Natural killer cell (primary cell): ENCODE data around the gene STT3B. TPM values are rescaled to one million over a fixed set of nuclear protein-coding genes. Genes with fewer than 3 reads are reported as not detected.

Source experiments
- ATAC-seq, 3 donors: fragments of 150-1000 bp in 2 of 3; fragments of 200-7000 bp in 1 of 3; cut with Tn5 transposase; 1 replicate in 1 of 3; 2 replicates in 2 of 3; pipeline ENCODE4 v1.10.0; 2021; ENCODE audit warnings: mild to moderate bottlenecking in 2 of 3, moderate library complexity in 2 of 3
- DNase-seq, 2 donors: peaks; one replicate each; pipeline versions ENCODE4 v3.0.0 to v3.0.0-alpha.2; 2013 to 2021; ENCODE audit warnings: mixed read lengths in 1 of 2
- H3K27ac ChIP-seq: one replicate; pipeline ENCODE4 v1.5.1; 2013; ENCODE audit warnings: mild to moderate bottlenecking, low read length
- H3K27me3 ChIP-seq: one replicate; pipeline ENCODE4 v1.6.1; 2013; ENCODE audit warnings: low read length; ENCODE audit not compliant: control insufficient read depth, insufficient read depth
- H3K36me3 ChIP-seq: one replicate; pipeline ENCODE4 v1.6.1; 2013; ENCODE audit warnings: low read length; ENCODE audit not compliant: control insufficient read depth, insufficient read depth
- H3K4me1 ChIP-seq: one replicate; pipeline ENCODE4 v1.6.1; 2013; ENCODE audit warnings: low read length; ENCODE audit not compliant: control insufficient read depth, insufficient read depth
- H3K4me3 ChIP-seq: one replicate; pipeline ENCODE4 v1.5.1; 2013; ENCODE audit warnings: low read length
- H3K9me3 ChIP-seq: one replicate; pipeline ENCODE4 v1.6.1; 2013; ENCODE audit warnings: low read length; ENCODE audit not compliant: control insufficient read depth, insufficient read depth
- H3K27ac Mint-ChIP-seq, 2 donors: one replicate each; pipeline ENCODE4 v1.8.0; 2022; ENCODE audit warnings: mild to moderate bottlenecking in 2 of 2, mixed read lengths in 2 of 2, moderate library complexity in 1 of 2
- H3K27me3 Mint-ChIP-seq, 2 donors: one replicate each; pipeline ENCODE4 v1.8.0; 2022; ENCODE audit warnings: low read depth in 2 of 2, mixed read lengths in 2 of 2
- H3K36me3 Mint-ChIP-seq: one replicate; pipeline ENCODE4 v1.8.0; 2022; ENCODE audit warnings: mixed read lengths
- H3K4me1 Mint-ChIP-seq, 2 donors: one replicate each; pipeline ENCODE4 v1.8.0; 2022; ENCODE audit warnings: mixed read lengths in 2 of 2
- H3K4me3 Mint-ChIP-seq: one replicate; pipeline ENCODE4 v1.8.0; 2022; ENCODE audit warnings: mild to moderate bottlenecking, moderate library complexity, mixed read lengths
- H3K9me3 Mint-ChIP-seq, 2 donors: one replicate each; pipeline ENCODE4 v1.8.0; 2022; ENCODE audit warnings: mixed read lengths in 2 of 2
- WGBS: methylation state at CpG from one replicate; pipeline ENCODE4 v1.1.7; 2013; ENCODE audit warnings: missing lambda C conversion rate; ENCODE audit not compliant: insufficient coverage; 5-methylcytosine and 5-hydroxymethylcytosine counted together
- intact Hi-C: fragments of 100-400 bp; cut with micrococcal nuclease; formaldehyde crosslinking; loops from one replicate; pipeline ENCODE4 v1.14.2; 2022
- total RNA-seq, 4 donors: library from RNA; stranded (reverse); fragments of 120-200 nt in 1 of 4; gene quantifications; one replicate each; pipeline versions ENCODE4 v1.2.3 to v1.2.4, GENCODE V29; 2013 to 2022
- TF ChIP-seq, protein P1 (sequence below): fragments of 200-600 bp; IDR thresholded peaks from one replicate; pipeline ENCODE4 v1.8.0; 2022; ENCODE audit warnings: antibody characterized with exemption

Gene STT3B
- total RNA-seq, 3 donors from 2014 or later (not counting 1 experiment from before 2014, with no cell fraction given): 83.4 to 132 (median 99.0) TPM

DNA sequence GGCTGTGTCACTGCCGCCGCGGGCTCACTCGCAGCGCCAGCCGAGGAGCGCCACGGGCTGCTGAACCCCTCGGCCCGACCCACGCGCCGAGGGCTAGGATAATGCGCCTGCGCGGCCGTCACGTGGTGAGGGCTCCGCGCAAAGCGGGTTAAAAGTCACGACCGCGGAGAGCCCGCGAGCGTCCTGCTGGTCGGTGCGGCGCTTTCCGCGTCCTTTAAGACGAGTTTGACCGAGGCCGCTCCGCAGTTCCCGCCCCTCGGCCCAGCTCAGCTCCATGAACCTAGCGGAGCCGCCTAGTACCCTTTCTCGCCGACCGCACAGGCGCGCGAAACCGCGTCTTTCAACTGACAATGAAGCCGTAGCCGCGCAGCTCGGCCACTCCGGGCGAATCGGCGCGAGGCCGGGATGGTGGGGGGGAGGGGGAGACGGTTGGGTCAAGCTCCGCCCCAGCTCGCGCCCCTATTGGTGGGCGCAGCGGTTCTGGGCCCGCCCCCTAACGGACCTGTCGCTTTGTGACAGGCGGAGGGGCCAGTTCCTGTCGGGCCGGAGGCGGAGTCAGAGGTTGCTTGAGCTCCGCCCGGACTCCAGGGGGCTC lies 636 bp upstream of the STT3B start:
- ATAC-seq (peak; percentile 84 to 95 (median 85)), DNase-seq (peak; percentile 97 to 99)
- Mint-ChIP-seq H3K4me1 (peaks cover 30 to 33% of the 10 kb centered on the region in 2 donors), H3K4me3 (peak overlapping the region; percentile 99), H3K27me3 (no peaks in the 10 kb centered on the region), H3K36me3 (no peaks in the 10 kb centered on the region), H3K27ac (peak overlapping the region; percentile 94 to 99), H3K9me3 (no peaks in the 10 kb centered on the region)
- Histone ChIP-seq H3K9me3 (no peaks in the 10 kb centered on the region), H3K27me3 (no peaks in the 10 kb centered on the region), H3K27ac (peak overlapping the region; percentile 96), H3K4me1 (peaks cover 6% of the 10 kb centered on the region), H3K4me3 (peak overlapping the region; percentile 97), H3K36me3 (no peaks in the 10 kb centered on the region)
- under 1% methylated on average over 73 of the region's 73 CpGs for WGBS
- intact Hi-C loops: loop anchor here (1.0 to 10.0 kb wide), 4 partner anchors 15 to 1153 kb away; partner anchors contain the start of gene CNOT10
- TF ChIP-seq, protein P1, sequence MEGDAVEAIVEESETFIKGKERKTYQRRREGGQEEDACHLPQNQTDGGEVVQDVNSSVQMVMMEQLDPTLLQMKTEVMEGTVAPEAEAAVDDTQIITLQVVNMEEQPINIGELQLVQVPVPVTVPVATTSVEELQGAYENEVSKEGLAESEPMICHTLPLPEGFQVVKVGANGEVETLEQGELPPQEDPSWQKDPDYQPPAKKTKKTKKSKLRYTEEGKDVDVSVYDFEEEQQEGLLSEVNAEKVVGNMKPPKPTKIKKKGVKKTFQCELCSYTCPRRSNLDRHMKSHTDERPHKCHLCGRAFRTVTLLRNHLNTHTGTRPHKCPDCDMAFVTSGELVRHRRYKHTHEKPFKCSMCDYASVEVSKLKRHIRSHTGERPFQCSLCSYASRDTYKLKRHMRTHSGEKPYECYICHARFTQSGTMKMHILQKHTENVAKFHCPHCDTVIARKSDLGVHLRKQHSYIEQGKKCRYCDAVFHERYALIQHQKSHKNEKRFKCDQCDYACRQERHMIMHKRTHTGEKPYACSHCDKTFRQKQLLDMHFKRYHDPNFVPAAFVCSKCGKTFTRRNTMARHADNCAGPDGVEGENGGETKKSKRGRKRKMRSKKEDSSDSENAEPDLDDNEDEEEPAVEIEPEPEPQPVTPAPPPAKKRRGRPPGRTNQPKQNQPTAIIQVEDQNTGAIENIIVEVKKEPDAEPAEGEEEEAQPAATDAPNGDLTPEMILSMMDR: no peak

DNA sequence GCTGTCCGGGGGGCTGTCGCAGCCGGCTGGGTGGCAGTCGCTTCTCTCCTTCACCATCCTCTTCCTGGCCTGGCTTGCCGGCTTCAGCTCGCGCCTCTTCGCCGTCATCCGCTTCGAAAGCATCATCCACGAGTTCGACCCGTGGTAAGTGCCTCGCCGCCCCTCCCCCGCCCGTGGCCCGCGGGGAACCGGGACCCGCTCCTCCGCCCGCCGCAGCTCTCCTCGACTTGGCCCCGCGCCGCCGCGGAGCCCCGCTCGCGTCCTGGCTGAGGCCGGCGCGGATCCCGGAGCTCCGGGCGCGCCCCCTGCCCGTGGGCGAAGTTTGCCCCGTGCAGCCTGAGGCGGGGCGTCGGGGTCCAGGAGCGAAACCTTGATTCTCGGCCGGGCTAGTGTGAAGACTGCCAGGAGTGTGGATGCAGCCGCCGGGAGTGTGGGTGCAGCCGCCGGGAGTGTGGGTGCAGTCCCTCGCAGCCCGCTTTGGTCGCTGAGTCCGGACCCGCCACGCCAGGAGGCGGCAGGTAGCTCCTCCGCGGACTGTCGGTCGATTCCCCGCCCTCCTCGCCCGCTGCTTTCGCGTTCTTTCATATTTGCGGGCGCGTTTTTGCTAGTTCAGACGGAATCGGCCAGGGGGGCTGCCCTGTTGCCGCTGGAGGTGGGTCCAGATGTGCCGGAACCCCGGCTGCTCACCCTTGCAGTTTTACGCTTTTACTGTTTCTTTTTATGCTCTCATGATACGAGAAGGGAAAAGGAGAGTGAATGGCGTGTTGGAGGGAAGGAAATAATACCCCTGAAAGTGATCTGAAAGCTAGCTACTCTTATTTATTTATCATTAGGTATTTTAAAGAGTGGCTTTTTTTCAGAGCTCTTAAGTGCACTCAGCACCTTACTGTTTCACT lies 692 bp downstream of the STT3B start:
- H3K4me1 Mint-ChIP-seq: peaks cover 43 to 46% of the 10 kb centered on the region in 2 donors

GRCh38 chr3:31534065-31534425 lies 1.3 kb downstream of the STT3B start:
- no peaks in the 10 kb centered on the region for H3K27me3 Mint-ChIP-seq
- H3K4me1 Mint-ChIP-seq: peaks cover 49 to 52% of the 10 kb centered on the region in 2 donors
- peak overlapping the region; percentile 99 for H3K4me3 Mint-ChIP-seq
- H3K4me3 ChIP-seq: peak overlapping the region; percentile 97
- no peaks in the 10 kb centered on the region for H3K36me3 Mint-ChIP-seq
- TF ChIP-seq, protein P1: no peak
- no peak for ATAC-seq
- no peaks in the 10 kb centered on the region for H3K27me3 ChIP-seq
- no peaks in the 10 kb centered on the region for H3K9me3 ChIP-seq
- peak overlapping the region; percentile 94 to 99 for H3K27ac Mint-ChIP-seq
- 3% methylated on average over 3 of the region's 5 CpGs for WGBS
- DNase-seq: peak in 1 of 2 donors; percentile 51
- peak overlapping the region; percentile 96 for H3K27ac ChIP-seq
- intact Hi-C loops: loop anchor here (5.0 to 10.0 kb wide), 2 partner anchors 902 to 1151 kb away; partner anchors contain the start of gene CNOT10
- H3K4me1 ChIP-seq: peaks cover 6% of the 10 kb centered on the region
- no peaks in the 10 kb centered on the region for H3K9me3 Mint-ChIP-seq
- H3K36me3 ChIP-seq: no peaks in the 10 kb centered on the region

More for the DNA sequence above, 692 bp downstream of the STT3B start:
- H3K36me3 ChIP-seq: no peaks in the 10 kb centered on the region
- TF ChIP-seq, protein P1: no peak
- ATAC-seq (peak in 1 of 3 donors; percentile 2), DNase-seq (peak; percentile 60 to 73)
- peaks cover 6% of the 10 kb centered on the region for H3K4me1 ChIP-seq
- peak overlapping the region; percentile 97 for H3K4me3 ChIP-seq
- Mint-ChIP-seq H3K27me3 (no peaks in the 10 kb centered on the region), H3K36me3 (no peaks in the 10 kb centered on the region), H3K4me3 (peak overlapping the region; percentile 99), H3K9me3 (no peaks in the 10 kb centered on the region), H3K27ac (peak overlapping the region; percentile 94 to 99)
- no peaks in the 10 kb centered on the region for H3K27me3 ChIP-seq
- peak overlapping the region; percentile 96 for H3K27ac ChIP-seq
- intact Hi-C loops: loop anchor here (2.0 to 10.0 kb wide), 3 partner anchors 13 to 1151 kb away; partner anchors contain the start of gene CNOT10
- H3K9me3 ChIP-seq: no peaks in the 10 kb centered on the region
- WGBS: under 1% methylated on average over 80 of the region's 81 CpGs
